A549 (cell line): Measurements from ENCODE around the gene OR5H6.

Source experiments
- BCL3 ChIP-seq: fragments of >200 bp; sonication (Bioruptor Twin); formaldehyde crosslinking; IDR thresholded peaks from 3 replicates; pipeline ENCODE4 v1.6.1; 2016
- CBX8 ChIP-seq: fragments of 200-600 bp; sonication (generic); IDR thresholded peaks from 2 replicates; pipeline ENCODE4 v1.6.1; 2016
- CTCF ChIP-seq: fragments of >200 bp; sonication (Bioruptor Twin); formaldehyde crosslinking; IDR thresholded peaks from 3 replicates; pipeline ENCODE4 v1.5.1; 2016
- ELK1 ChIP-seq: fragments of 150-350 bp; IDR thresholded peaks from 2 replicates; pipeline ENCODE4 v1.6.1; 2014; ENCODE audit warnings: low read depth, mild to moderate bottlenecking, low read length
- EP300 ChIP-seq, 2 experiments: fragments of >200 bp; sonication (Bioruptor Twin); formaldehyde crosslinking; IDR thresholded peaks; 2 replicates in 1 of 2; 3 replicates in 1 of 2; pipeline ENCODE4 v1.6.1; 2016 to 2017
- FOXS1 ChIP-seq: fragments of 250-450 bp; sonication (Bioruptor Pico); IDR thresholded peaks from 2 replicates; pipeline ENCODE4 v1.5.0; 2020; ENCODE audit warnings: mild to moderate bottlenecking, moderate library complexity
- POLR2A ChIP-seq: IDR thresholded peaks from 2 replicates; pipeline ENCODE4 v1.6.1; 2012; ENCODE audit warnings: mild to moderate bottlenecking, low read length
- RCOR1 ChIP-seq: fragments of 150-350 bp; IDR thresholded peaks from 2 replicates; pipeline ENCODE4 v1.6.1; 2014; ENCODE audit warnings: antibody characterized with exemption, low read length, low read depth

GRCh38 chr3:98223907-98224672 is 40.0 kb upstream of the OR5H6 start:
- TF ChIP-seq FOXS1 = no peak
- no peak for TF ChIP-seq CTCF
- no peak for TF ChIP-seq ELK1
- TF ChIP-seq BCL3 = no peak
- TF ChIP-seq CBX8 = no peak
- no peak for TF ChIP-seq EP300 (IDR thresholded peaks at IDR 0.05)
- TF ChIP-seq POLR2A = no peak
- no peak for TF ChIP-seq RCOR1
